ENCODE data around the gene NTRK3. TPM values are rescaled to one million over a fixed set of nuclear protein-coding genes. Genes with fewer than 3 reads are reported as not detected.

Gene NTRK3
- total and polyA plus RNA-seq, 2 of the 8 experiments (the other 6 are each of a cell fraction or from before 2014, with no cell fraction given), result 4.5 to 6.8 TPM

DNA sequence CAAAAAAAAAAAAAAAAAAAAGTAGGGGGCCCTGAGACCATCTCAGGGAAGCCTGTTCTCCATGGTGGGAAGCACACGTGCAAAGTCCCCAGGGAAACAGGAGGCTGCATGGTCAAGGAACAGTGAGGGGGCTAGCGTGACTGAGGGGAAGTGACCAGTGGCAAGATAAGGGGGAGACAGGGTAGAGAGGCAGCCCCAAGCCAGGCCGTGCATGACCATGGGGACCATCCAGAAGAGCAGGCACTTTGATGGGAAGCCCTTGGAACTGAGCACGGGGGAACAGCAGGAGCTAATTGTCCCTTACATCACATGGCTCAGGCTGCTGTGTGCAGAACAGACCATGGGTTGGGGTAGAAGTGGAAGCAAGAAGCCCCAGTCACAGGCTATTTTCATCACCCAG, 196.2 kb downstream of the NTRK3 start (continued):
- TF ChIP-seq, protein P1, sequence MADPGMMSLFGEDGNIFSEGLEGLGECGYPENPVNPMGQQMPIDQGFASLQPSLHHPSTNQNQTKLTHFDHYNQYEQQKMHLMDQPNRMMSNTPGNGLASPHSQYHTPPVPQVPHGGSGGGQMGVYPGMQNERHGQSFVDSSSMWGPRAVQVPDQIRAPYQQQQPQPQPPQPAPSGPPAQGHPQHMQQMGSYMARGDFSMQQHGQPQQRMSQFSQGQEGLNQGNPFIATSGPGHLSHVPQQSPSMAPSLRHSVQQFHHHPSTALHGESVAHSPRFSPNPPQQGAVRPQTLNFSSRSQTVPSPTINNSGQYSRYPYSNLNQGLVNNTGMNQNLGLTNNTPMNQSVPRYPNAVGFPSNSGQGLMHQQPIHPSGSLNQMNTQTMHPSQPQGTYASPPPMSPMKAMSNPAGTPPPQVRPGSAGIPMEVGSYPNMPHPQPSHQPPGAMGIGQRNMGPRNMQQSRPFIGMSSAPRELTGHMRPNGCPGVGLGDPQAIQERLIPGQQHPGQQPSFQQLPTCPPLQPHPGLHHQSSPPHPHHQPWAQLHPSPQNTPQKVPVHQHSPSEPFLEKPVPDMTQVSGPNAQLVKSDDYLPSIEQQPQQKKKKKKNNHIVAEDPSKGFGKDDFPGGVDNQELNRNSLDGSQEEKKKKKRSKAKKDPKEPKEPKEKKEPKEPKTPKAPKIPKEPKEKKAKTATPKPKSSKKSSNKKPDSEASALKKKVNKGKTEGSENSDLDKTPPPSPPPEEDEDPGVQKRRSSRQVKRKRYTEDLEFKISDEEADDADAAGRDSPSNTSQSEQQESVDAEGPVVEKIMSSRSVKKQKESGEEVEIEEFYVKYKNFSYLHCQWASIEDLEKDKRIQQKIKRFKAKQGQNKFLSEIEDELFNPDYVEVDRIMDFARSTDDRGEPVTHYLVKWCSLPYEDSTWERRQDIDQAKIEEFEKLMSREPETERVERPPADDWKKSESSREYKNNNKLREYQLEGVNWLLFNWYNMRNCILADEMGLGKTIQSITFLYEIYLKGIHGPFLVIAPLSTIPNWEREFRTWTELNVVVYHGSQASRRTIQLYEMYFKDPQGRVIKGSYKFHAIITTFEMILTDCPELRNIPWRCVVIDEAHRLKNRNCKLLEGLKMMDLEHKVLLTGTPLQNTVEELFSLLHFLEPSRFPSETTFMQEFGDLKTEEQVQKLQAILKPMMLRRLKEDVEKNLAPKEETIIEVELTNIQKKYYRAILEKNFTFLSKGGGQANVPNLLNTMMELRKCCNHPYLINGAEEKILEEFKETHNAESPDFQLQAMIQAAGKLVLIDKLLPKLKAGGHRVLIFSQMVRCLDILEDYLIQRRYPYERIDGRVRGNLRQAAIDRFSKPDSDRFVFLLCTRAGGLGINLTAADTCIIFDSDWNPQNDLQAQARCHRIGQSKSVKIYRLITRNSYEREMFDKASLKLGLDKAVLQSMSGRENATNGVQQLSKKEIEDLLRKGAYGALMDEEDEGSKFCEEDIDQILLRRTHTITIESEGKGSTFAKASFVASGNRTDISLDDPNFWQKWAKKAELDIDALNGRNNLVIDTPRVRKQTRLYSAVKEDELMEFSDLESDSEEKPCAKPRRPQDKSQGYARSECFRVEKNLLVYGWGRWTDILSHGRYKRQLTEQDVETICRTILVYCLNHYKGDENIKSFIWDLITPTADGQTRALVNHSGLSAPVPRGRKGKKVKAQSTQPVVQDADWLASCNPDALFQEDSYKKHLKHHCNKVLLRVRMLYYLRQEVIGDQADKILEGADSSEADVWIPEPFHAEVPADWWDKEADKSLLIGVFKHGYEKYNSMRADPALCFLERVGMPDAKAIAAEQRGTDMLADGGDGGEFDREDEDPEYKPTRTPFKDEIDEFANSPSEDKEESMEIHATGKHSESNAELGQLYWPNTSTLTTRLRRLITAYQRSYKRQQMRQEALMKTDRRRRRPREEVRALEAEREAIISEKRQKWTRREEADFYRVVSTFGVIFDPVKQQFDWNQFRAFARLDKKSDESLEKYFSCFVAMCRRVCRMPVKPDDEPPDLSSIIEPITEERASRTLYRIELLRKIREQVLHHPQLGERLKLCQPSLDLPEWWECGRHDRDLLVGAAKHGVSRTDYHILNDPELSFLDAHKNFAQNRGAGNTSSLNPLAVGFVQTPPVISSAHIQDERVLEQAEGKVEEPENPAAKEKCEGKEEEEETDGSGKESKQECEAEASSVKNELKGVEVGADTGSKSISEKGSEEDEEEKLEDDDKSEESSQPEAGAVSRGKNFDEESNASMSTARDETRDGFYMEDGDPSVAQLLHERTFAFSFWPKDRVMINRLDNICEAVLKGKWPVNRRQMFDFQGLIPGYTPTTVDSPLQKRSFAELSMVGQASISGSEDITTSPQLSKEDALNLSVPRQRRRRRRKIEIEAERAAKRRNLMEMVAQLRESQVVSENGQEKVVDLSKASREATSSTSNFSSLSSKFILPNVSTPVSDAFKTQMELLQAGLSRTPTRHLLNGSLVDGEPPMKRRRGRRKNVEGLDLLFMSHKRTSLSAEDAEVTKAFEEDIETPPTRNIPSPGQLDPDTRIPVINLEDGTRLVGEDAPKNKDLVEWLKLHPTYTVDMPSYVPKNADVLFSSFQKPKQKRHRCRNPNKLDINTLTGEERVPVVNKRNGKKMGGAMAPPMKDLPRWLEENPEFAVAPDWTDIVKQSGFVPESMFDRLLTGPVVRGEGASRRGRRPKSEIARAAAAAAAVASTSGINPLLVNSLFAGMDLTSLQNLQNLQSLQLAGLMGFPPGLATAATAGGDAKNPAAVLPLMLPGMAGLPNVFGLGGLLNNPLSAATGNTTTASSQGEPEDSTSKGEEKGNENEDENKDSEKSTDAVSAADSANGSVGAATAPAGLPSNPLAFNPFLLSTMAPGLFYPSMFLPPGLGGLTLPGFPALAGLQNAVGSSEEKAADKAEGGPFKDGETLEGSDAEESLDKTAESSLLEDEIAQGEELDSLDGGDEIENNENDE (IDR thresholded peaks at IDR 0.05; ENCODE audit: insufficient replicate concordance, low read length), result no peak
- TF ChIP-seq HDAC2 (IDR thresholded peaks at IDR 0.05; ENCODE audit: borderline replicate concordance in 1 of 2, low read depth in 2 of 2, low read length in 2 of 2) (no peak), JUN (IDR thresholded peaks at IDR 0.05; ENCODE audit: low read depth, low read length) (no peak)
